K562 (cell line): ENCODE measurements around the gene SLITRK3. TPM values are rescaled to one million over a fixed set of nuclear protein-coding genes. Genes with fewer than 3 reads are reported as not detected.

ENCODE experiments used
- ATAC-seq: fragments of 200-7000 bp; cut with Tn5 transposase; 3 replicates; pipeline ENCODE4 v1.9.1; 2020; ENCODE audit warnings: moderate library complexity
- BruUV-seq: library from RNA; stranded (reverse); fragments of 400-500 nt; replicated peaks from 2 replicates; lab custom pipeline; 2021; lab: Mats Ljungman, UMichigan
- CTCF ChIA-PET: fragments of 300-600 bp; formaldehyde crosslinking; extraction: SDS; loops from one replicate; lab custom pipeline; 2021; ENCODE audit warnings: low intra/inter-chr PET ratio; lab: Yijun Ruan, JAX
- POLR2A ChIA-PET: fragments of 300-600, 350-650 bp; sonication (Branson Sonifier 250); formaldehyde crosslinking; extraction: SDS; loops from one replicate; lab custom pipeline; 2021; ENCODE audit warnings: antibody characterized with exemption, inconsistent platforms; lab: Yijun Ruan, JAX
- DNase-seq, 4 experiments: peaks; one replicate each; pipeline versions ENCODE4 v3.0.0 to v3.0.0-alpha.2; 2011 to 2018; ENCODE audit warnings: low spot score in 3 of 4, mixed read lengths in 3 of 4; ENCODE audit errors: extremely low read depth in 1 of 4
- FAIRE-seq: peaks from 2 replicates; lab custom pipeline; 2011; peaks lifted over from hg19 to GRCh38; lab: Jason Lieb, UNC
- H2AFZ ChIP-seq: 2 replicates; pipeline ENCODE4 v1.6.0; 2011; ENCODE audit warnings: low read depth, low read length, control low read depth, inconsistent platforms
- H3K27ac ChIP-seq: fragments of 200-600 bp; 3 replicates; pipeline ENCODE4 v1.8.0; 2011; ENCODE audit warnings: low read depth, mild to moderate bottlenecking, control low read depth, inconsistent platforms, low read length, moderate library complexity, mixed read lengths; ENCODE audit errors: extremely low read depth
- H3K27me3 ChIP-seq, 2 experiments: fragments of 300-600 bp in 1 of 2; 2 replicates in 1 of 2; 3 replicates in 1 of 2; pipeline versions ENCODE4 v1.6.0 to v1.8.0; 2011; ENCODE audit warnings: inconsistent platforms in 2 of 2, low read length in 2 of 2, mild to moderate bottlenecking in 1 of 2, mixed read lengths in 1 of 2, moderate library complexity in 1 of 2; ENCODE audit not compliant: control insufficient read depth in 2 of 2, insufficient read depth in 2 of 2
- H3K36me3 ChIP-seq: fragments of 300-600 bp; 3 replicates; pipeline ENCODE4 v1.8.0; 2011; ENCODE audit warnings: mild to moderate bottlenecking, low read length, inconsistent platforms; ENCODE audit not compliant: control insufficient read depth, insufficient read depth
- H3K4me1 ChIP-seq, 2 experiments: fragments of 200-600 bp in 1 of 2; replicated peaks in 1 of 2; 2 replicates in 1 of 2; 3 replicates in 1 of 2; pipeline versions ENCODE4 v1.5.1 to v1.8.0; 2011; ENCODE audit warnings: inconsistent platforms in 2 of 2, low read length in 2 of 2, mild to moderate bottlenecking in 1 of 2, mixed read lengths in 1 of 2, moderate library complexity in 1 of 2; ENCODE audit not compliant: control insufficient read depth in 2 of 2, insufficient read depth in 2 of 2
- H3K4me2 ChIP-seq: 2 replicates; pipeline ENCODE4 v1.6.1; 2011; ENCODE audit warnings: low read length, control low read depth, inconsistent platforms, mixed read lengths; ENCODE audit not compliant: insufficient read depth
- H3K4me3 ChIP-seq: fragments of 200-600 bp; sonication (generic), shearing (Covaris generic); 2 replicates; pipeline ENCODE4 v1.5.1; 2016; ENCODE audit warnings: control low read depth, inconsistent platforms
- H3K79me2 ChIP-seq: fragments of 200-600 bp; 3 replicates; pipeline ENCODE4 v1.8.0; 2011; ENCODE audit warnings: low read length, inconsistent platforms; ENCODE audit not compliant: control insufficient read depth, insufficient read depth
- H3K9ac ChIP-seq, 2 experiments: 2 replicates each; pipeline versions ENCODE4 v1.6.0 to v1.6.1; 2011; ENCODE audit warnings: low read depth in 2 of 2, low read length in 2 of 2, control low read depth in 1 of 2, inconsistent platforms in 1 of 2, mild to moderate bottlenecking in 1 of 2, mixed read lengths in 1 of 2; ENCODE audit not compliant: insufficient read depth in 1 of 2
- H3K9me1 ChIP-seq: one replicate; pipeline ENCODE4 v1.6.0; 2011; ENCODE audit warnings: inconsistent platforms, mild to moderate bottlenecking, low read length, moderate library complexity; ENCODE audit not compliant: control insufficient read depth, insufficient read depth
- H3K9me3 ChIP-seq: replicated peaks from 2 replicates; pipeline ENCODE4 v1.5.1; 2011; ENCODE audit warnings: low read depth, low read length, inconsistent platforms; ENCODE audit not compliant: control insufficient read depth, insufficient read depth
- H4K20me1 ChIP-seq: replicated peaks from 2 replicates; pipeline ENCODE4 v1.6.1; 2011; ENCODE audit warnings: low read length, inconsistent platforms, mixed read lengths; ENCODE audit not compliant: control insufficient read depth, insufficient read depth
- BRD4 ChIP-seq: fragments of 200-600 bp; sonication (generic); IDR thresholded peaks from 2 replicates; pipeline ENCODE4 v1.6.1; 2017; ENCODE audit warnings: inconsistent platforms
- CBX3 ChIP-seq, 2 experiments: IDR thresholded peaks; 1 replicate in 1 of 2; 2 replicates in 1 of 2; pipeline ENCODE4 v1.6.1; 2012; ENCODE audit warnings: inconsistent platforms in 2 of 2, low read length in 2 of 2, borderline replicate concordance in 1 of 2, control low read depth in 1 of 2
- EHMT2 ChIP-seq: fragments of 450-650 bp; IDR thresholded peaks from 2 replicates; pipeline ENCODE4 v1.6.1; 2018; ENCODE audit warnings: antibody characterized with exemption
- FOXJ2 ChIP-seq: fragments of 200-800 bp; sonication (Bioruptor generic); IDR thresholded peaks from 2 replicates; pipeline ENCODE4 v1.6.1; 2016; ENCODE audit warnings: missing genetic modification characterization, missing compliant biosample characterization
- FOXP4 ChIP-seq: sonication (generic); formaldehyde crosslinking; IDR thresholded peaks from 2 replicates; pipeline ENCODE4 v1.8.0; 2022; ENCODE audit warnings: mild to moderate bottlenecking, missing genetic modification reagents, borderline replicate concordance
- KLF1 ChIP-seq: fragments of 450-650 bp; IDR thresholded peaks from 2 replicates; pipeline ENCODE4 v1.6.1; 2016; ENCODE audit warnings: missing genetic modification characterization, missing compliant biosample characterization
- KLF10 ChIP-seq: fragments of 250-450 bp; sonication (Bioruptor Pico); IDR thresholded peaks from 2 replicates; pipeline ENCODE4 v1.6.1; 2021; ENCODE audit warnings: matching md5 sums
- MYBL2 ChIP-seq, 2 experiments: fragments of 450-650 bp in 1 of 2; sonication (generic) in 1 of 2; formaldehyde crosslinking in 1 of 2; IDR thresholded peaks; 2 replicates each; pipeline versions ENCODE4 v1.6.1 to v1.8.1; 2017 to 2022; ENCODE audit warnings: borderline replicate concordance in 1 of 2, inconsistent platforms in 1 of 2, low read depth in 1 of 2, mild to moderate bottlenecking in 1 of 2, missing genetic modification reagents in 1 of 2, moderate library complexity in 1 of 2
- NR3C1 ChIP-seq: sonication (generic); formaldehyde crosslinking; IDR thresholded peaks from 2 replicates; pipeline ENCODE4 v1.8.1; 2022; ENCODE audit warnings: missing genetic modification reagents
- TBL1XR1 ChIP-seq, 2 experiments: IDR thresholded peaks; 2 replicates each; pipeline ENCODE4 v1.6.1; 2012; ENCODE audit warnings: improper control_type of control experiment in 2 of 2, low read length in 2 of 2, mild to moderate bottlenecking in 1 of 2
- THRB ChIP-seq: fragments of 450-650 bp; formaldehyde crosslinking; conservative IDR thresholded peaks from 2 replicates; pipeline ENCODE4 v1.4.0; 2022; ENCODE audit warnings: mild to moderate bottlenecking, missing genetic modification characterization
- ZNF175 ChIP-seq: fragments of 200-800 bp; sonication (Bioruptor generic); IDR thresholded peaks from 2 replicates; pipeline ENCODE4 v1.6.1; 2016; ENCODE audit warnings: low read depth, mild to moderate bottlenecking, missing genetic modification characterization, missing compliant biosample characterization
- ZNF239 ChIP-seq: fragments of 250-450 bp; sonication (Bioruptor Pico); IDR thresholded peaks from 2 replicates; pipeline ENCODE4 v1.4.0; 2020; ENCODE audit warnings: mild to moderate bottlenecking
- ZNF639 ChIP-seq, 2 experiments: fragments of 200-800 bp in 1 of 2; sonication (Bioruptor generic) in 1 of 2; sonication (generic) in 1 of 2; formaldehyde crosslinking in 1 of 2; IDR thresholded peaks in 1 of 2; conservative IDR thresholded peaks in 1 of 2; 2 replicates each; pipeline versions ENCODE4 v1.5.0 to v1.6.1; 2016 to 2020; ENCODE audit warnings: missing compliant biosample characterization in 1 of 2, missing genetic modification characterization in 1 of 2, missing genetic modification reagents in 1 of 2
- ZNF699 ChIP-seq: fragments of 250-450 bp; sonication (Bioruptor Pico); IDR thresholded peaks from 2 replicates; pipeline ENCODE4 v1.8.0; 2021; ENCODE audit warnings: mild to moderate bottlenecking, moderate library complexity; ENCODE audit not compliant: insufficient replicate concordance
- WGBS: fragments of 100-300 bp; shearing (Covaris generic); methylation state at CpG from one replicate; pipeline ENCODE4 v1.1.6; 2016; ENCODE audit warnings: low coverage, mixed read lengths; ENCODE audit not compliant: insufficient coverage; ENCODE audit errors: missing lambda C conversion rate; 5-methylcytosine and 5-hydroxymethylcytosine counted together
- in situ Hi-C: fragments of 300-500 bp; cut with MboI; formaldehyde crosslinking; loops from 4 replicates; pipeline ENCODE4 v1.15.0; 2018; ENCODE audit warnings: inconsistent platforms, mixed read lengths
- intact Hi-C: fragments of 100-400 bp; cut with micrococcal nuclease; formaldehyde crosslinking; loops from 2 replicates; pipeline ENCODE4 v1.14.2; 2022
- polyA plus RNA-seq, 8 experiments: library from polyadenylated mRNA; depleted of rRNA in 4 of 8; stranded (reverse) in 5 of 8; unstranded in 3 of 8; fragments of >200 nt; fragmentation: Nextera tagmentation in 2 of 8; fragmentation: Illumina TruSeq in 1 of 8; extraction: Ambion mirVana in 2 of 8; extraction: Trizol in 1 of 8; gene quantifications; 2 replicates each; pipeline versions ENCODE4 v1.2.1 to v1.2.3, GENCODE V29; 2011 to 2014; ENCODE audit warnings: inconsistent platforms in 1 of 8, missing spikeins in 1 of 8
- total RNA-seq, 7 experiments: library from RNA; depleted of rRNA in 6 of 7; stranded (reverse); fragments of >200 nt in 6 of 7; fragmentation: Illumina TruSeq in 2 of 7; extraction: Trizol in 2 of 7; gene quantifications; 2 replicates each; pipeline versions ENCODE4 v1.2.1 to v1.2.3, GENCODE V29; 2011 to 2021; ENCODE audit warnings: low replicate concordance in 1 of 7

Gene SLITRK3
- total and polyA plus RNA-seq, 9 of the 15 experiments (the other 6 are each of a cell fraction or from before 2014, with no cell fraction given), result not detected

GRCh38 chr3:165191491-165191890, 4.7 kb downstream of the SLITRK3 start (continued):
- TF ChIP-seq ZNF639 (CRISPR knock-in tag; conservative IDR thresholded peaks at IDR 0.05 in 1 of 2, IDR thresholded peaks at IDR 0.05 in 1 of 2), result no peak
- no peak for TF ChIP-seq CBX3 (IDR thresholded peaks at IDR 0.05; ENCODE audit: borderline replicate concordance in 1 of 2, low read length in 2 of 2)
- TF ChIP-seq TBL1XR1 (IDR thresholded peaks at IDR 0.05; ENCODE audit: low read length in 2 of 2), result no peak
- TF ChIP-seq THRB, result no peak
- no peak for TF ChIP-seq KLF10 (CRISPR knock-in tag)
- no peak for TF ChIP-seq ZNF699 (CRISPR knock-in tag)
- no peak for TF ChIP-seq FOXJ2 (tag)
- TF ChIP-seq BRD4, result no peak

- FAIRE-seq (no peak), DNase-seq (no peak), ATAC-seq (no peak)
- in situ Hi-C loops (no loop called here), intact Hi-C loops (no loop called here)
- CTCF ChIA-PET, result no interaction called here
- BruUV-seq, result no TSS peak
- no peak overlapping the region for H3K4me2 ChIP-seq
- no peak overlapping the region for H3K27ac ChIP-seq
- no peak overlapping the region for H3K9ac ChIP-seq
- no peaks in the 10 kb centered on the region for H3K4me1 ChIP-seq
- H3K9me3 ChIP-seq, result no peaks in the 10 kb centered on the region
- H3K79me2 ChIP-seq, result no peaks in the 10 kb centered on the region
- no peaks in the 10 kb centered on the region for H4K20me1 ChIP-seq
- no peaks in the 10 kb centered on the region for H3K9me1 ChIP-seq
- no peak overlapping the region for H3K4me3 ChIP-seq
- WGBS, result under 1% methylated on average over 12 of the region's 12 CpGs
- H2AFZ ChIP-seq, result no peak overlapping the region
- POLR2A ChIA-PET, result no interaction called here
- H3K36me3 ChIP-seq, result no peaks in the 10 kb centered on the region
- no peaks in the 10 kb centered on the region for H3K27me3 ChIP-seq
- TF ChIP-seq FOXP4 (CRISPR knock-in tag) (no peak), MYBL2 (IDR thresholded peaks at IDR 0.05; ENCODE audit: low read depth) (no peak), MYBL2 (CRISPR knock-in tag; IDR thresholded peaks at IDR 0.05; ENCODE audit: borderline replicate concordance) (no peak), NR3C1 (no peak), ZNF239 (CRISPR knock-in tag) (no peak), EHMT2 (no peak), KLF1 (tag) (no peak), ZNF175 (no peak)
These were observed 7.7 kb downstream of the SLITRK3 start for GRCh38 chr3:165188452-165188851.
